ENCODE measurements around the gene NIT1.

The NIT1 gene

GRCh38 chr1:161091796-161092507 lies 26.0 kb upstream of the NIT1 start:
- TF ChIP-seq ZC3H10 (CRISPR knock-in tag; IDR thresholded peaks at IDR 0.05) (no peak), TCF4 (CRISPR knock-in tag; IDR thresholded peaks at IDR 0.05; ENCODE audit: borderline replicate concordance) (no peak), ZNF565 (CRISPR knock-in tag; conservative IDR thresholded peaks at IDR 0.05; ENCODE audit: low read depth) (no peak), ARNTL (CRISPR knock-in tag; IDR thresholded peaks at IDR 0.05; ENCODE audit: borderline replicate concordance, low read depth) (no peak), SNAI2 (CRISPR knock-in tag; IDR thresholded peaks at IDR 0.05) (no peak), ESRRG (CRISPR knock-in tag; IDR thresholded peaks at IDR 0.05) (no peak), BACH2 (CRISPR knock-in tag; IDR thresholded peaks at IDR 0.05; ENCODE audit: borderline replicate concordance) (no peak), ISL1 (CRISPR knock-in tag; IDR thresholded peaks at IDR 0.05) (no peak), CSDC2 (CRISPR knock-in tag; IDR thresholded peaks at IDR 0.05) (no peak), TSHZ2 (CRISPR knock-in tag; IDR thresholded peaks at IDR 0.05) (no peak), POU6F1 (CRISPR knock-in tag; IDR thresholded peaks at IDR 0.05; ENCODE audit: borderline replicate concordance, low read depth) (no peak), PPARA (CRISPR knock-in tag; IDR thresholded peaks at IDR 0.05; ENCODE audit: borderline replicate concordance) (no peak), RARB (CRISPR knock-in tag; IDR thresholded peaks at IDR 0.05) (no peak), ZFP30 (CRISPR knock-in tag; IDR thresholded peaks at IDR 0.05) (no peak)
- no peak; the same call in 2 of the 3 replicates for ATAC-seq

DNA sequence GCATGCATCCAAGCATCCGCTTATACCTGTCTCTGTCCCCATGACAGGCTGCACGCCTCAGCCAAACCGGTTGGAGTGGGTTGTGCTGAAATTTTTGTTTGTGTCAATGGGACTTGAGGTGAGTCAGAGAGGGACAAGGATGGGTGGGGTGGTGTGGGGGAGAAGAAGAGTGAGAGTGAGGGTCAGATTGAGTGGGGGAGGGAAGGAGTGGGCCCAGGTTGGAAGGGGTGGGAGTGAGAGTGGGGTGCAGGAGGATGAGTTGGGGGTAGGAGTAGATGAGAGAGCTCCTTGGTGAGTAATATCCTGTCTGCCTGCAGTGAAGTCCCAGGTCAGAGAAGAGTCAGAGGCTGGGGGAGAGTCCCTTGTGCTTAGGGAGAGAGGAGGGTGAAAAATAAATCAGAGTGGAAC lies 25.3 kb upstream of the NIT1 start:
- TF ChIP-seq, protein P1, sequence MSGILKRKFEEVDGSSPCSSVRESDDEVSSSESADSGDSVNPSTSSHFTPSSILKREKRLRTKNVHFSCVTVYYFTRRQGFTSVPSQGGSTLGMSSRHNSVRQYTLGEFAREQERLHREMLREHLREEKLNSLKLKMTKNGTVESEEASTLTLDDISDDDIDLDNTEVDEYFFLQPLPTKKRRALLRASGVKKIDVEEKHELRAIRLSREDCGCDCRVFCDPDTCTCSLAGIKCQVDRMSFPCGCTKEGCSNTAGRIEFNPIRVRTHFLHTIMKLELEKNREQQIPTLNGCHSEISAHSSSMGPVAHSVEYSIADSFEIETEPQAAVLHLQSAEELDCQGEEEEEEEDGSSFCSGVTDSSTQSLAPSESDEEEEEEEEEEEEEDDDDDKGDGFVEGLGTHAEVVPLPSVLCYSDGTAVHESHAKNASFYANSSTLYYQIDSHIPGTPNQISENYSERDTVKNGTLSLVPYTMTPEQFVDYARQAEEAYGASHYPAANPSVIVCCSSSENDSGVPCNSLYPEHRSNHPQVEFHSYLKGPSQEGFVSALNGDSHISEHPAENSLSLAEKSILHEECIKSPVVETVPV (CRISPR knock-in tag; IDR thresholded peaks at IDR 0.05): no peak
- TF ChIP-seq CSDC2 (CRISPR knock-in tag; IDR thresholded peaks at IDR 0.05) (no peak), TOX (CRISPR knock-in tag; IDR thresholded peaks at IDR 0.05; ENCODE audit: borderline replicate concordance) (no peak)
- ATAC-seq: peak; percentile 23; the same call in 1 of the 3 replicates

DNA sequence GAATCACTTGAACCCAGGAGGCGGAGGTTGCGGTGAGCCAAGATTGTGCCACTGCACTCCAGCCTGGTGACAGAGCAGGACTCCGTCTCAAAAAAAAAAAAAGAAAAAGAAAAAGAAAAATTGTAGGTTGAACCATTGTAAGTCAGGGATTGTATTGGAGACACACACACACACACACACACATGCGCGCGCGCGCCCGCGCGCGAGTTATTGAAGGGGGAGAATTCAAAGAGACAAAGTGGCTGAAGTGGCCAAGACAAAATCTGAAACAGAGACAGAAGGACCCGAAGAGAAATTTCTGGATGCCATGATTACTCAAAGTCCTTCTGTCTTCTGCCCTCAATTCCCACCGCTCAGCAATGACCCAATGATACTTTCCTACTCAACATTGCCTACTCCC lies 23.4 kb upstream of the NIT1 start:
- ATAC-seq: no peak
- no peak for TF ChIP-seq GLIS3 (CRISPR knock-in tag; IDR thresholded peaks at IDR 0.05)
- no peak for TF ChIP-seq OSR1 (CRISPR knock-in tag; IDR thresholded peaks at IDR 0.05)
- TF ChIP-seq PPARA (CRISPR knock-in tag; IDR thresholded peaks at IDR 0.05; ENCODE audit: borderline replicate concordance): no peak
- TF ChIP-seq ARNTL (CRISPR knock-in tag; IDR thresholded peaks at IDR 0.05; ENCODE audit: borderline replicate concordance, low read depth): no peak
- TF ChIP-seq ZFP3 (CRISPR knock-in tag; IDR thresholded peaks at IDR 0.05): no peak
- TF ChIP-seq ZNF565 (CRISPR knock-in tag; conservative IDR thresholded peaks at IDR 0.05; ENCODE audit: low read depth): no peak
- TF ChIP-seq ZFP30 (CRISPR knock-in tag; IDR thresholded peaks at IDR 0.05): no peak

GRCh38 chr1:161095230-161095629 lies 22.7 kb upstream of the NIT1 start:
- no peak for TF ChIP-seq TSHZ2 (CRISPR knock-in tag; IDR thresholded peaks at IDR 0.05)
- no peak for TF ChIP-seq PATZ1 (CRISPR knock-in tag; IDR thresholded peaks at IDR 0.05; ENCODE audit: borderline replicate concordance)
- TF ChIP-seq ZFP30 (CRISPR knock-in tag; IDR thresholded peaks at IDR 0.05): no peak
- no peak for TF ChIP-seq ARNTL (CRISPR knock-in tag; IDR thresholded peaks at IDR 0.05; ENCODE audit: borderline replicate concordance, low read depth)
- no peak for ATAC-seq
